KOPT-K1 (cell line): ENCODE results near the gene CLMP.

Experiments used
- H3K27ac ChIP-seq: fragments of 200-600 bp; sonication (generic); 2 replicates; pipeline ENCODE4 v1.5.1; 2016; ENCODE audit warnings: antibody characterized with exemption, mild to moderate bottlenecking, low read depth, low read length; ENCODE audit not compliant: poor library complexity, severe bottlenecking
- H3K36me3 ChIP-seq: fragments of 200-600 bp; sonication (generic); 2 replicates; pipeline ENCODE4 v1.5.1; 2017; ENCODE audit warnings: antibody characterized with exemption, mild to moderate bottlenecking, low read length, moderate library complexity; ENCODE audit not compliant: insufficient read depth
- H3K9me3 ChIP-seq: fragments of 200-600 bp; sonication (generic); 2 replicates; pipeline ENCODE4 v1.5.1; 2017; ENCODE audit warnings: antibody characterized with exemption, low read length, mild to moderate bottlenecking; ENCODE audit not compliant: insufficient read depth, poor library complexity, severe bottlenecking

CLMP gene

GRCh38 chr11:123195188-123196059 lies at the start of gene CLMP:
Gene CLMP (minus strand): TSS chr11:123195248. CDS start chr11:123194940, 308 bp downstream.
- Histone ChIP-seq H3K27ac (no peak within 1 kb of the TSS), H3K36me3 (no peaks in the 10 kb centered on the region), H3K9me3 (no peaks in the 10 kb centered on the region)

- no peak overlapping the region for H3K27ac ChIP-seq
- no peaks in the 10 kb centered on the region for H3K9me3 ChIP-seq
- H3K36me3 ChIP-seq = no peaks in the 10 kb centered on the region
Observed at GRCh38 chr11:123241874-123242543, 47.0 kb upstream of the CLMP start.

GRCh38 chr11:123241294-123241693 lies 46.2 kb upstream of the CLMP start:
- Histone ChIP-seq H3K36me3 (no peaks in the 10 kb centered on the region), H3K27ac (no peak overlapping the region), H3K9me3 (no peaks in the 10 kb centered on the region)

- Histone ChIP-seq H3K9me3 (no peaks in the 10 kb centered on the region), H3K27ac (no peak overlapping the region), H3K36me3 (no peaks in the 10 kb centered on the region)
Observed at GRCh38 chr11:123239191-123240150, 44.4 kb upstream of the CLMP start.

DNA sequence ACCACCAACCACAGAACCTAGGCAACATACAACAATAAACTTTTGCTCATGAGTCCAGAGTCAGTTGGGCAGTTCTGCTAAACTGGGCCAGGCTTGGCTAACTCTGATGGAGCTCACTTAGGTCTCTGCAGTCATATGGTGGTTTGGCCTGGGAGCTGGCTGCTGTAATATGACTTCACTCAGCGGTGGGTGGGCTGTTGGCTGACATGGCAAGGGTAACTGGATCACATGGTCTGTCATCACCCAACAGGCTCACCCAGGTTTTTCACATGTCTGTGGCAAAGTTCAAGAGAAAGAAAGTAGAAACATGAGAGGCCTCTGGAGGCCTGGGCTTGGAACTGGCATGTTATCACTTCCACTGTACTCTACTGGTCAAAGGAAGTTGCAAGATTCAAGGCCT lies 43.2 kb upstream of the CLMP start:
- no peak overlapping the region for H3K27ac ChIP-seq
- no peaks in the 10 kb centered on the region for H3K36me3 ChIP-seq
- H3K9me3 ChIP-seq = no peaks in the 10 kb centered on the region

- H3K36me3 ChIP-seq = no peaks in the 10 kb centered on the region
- no peaks in the 10 kb centered on the region for H3K9me3 ChIP-seq
- no peak overlapping the region for H3K27ac ChIP-seq
Observed at GRCh38 chr11:123236879-123237278, 41.8 kb upstream of the CLMP start.

DNA sequence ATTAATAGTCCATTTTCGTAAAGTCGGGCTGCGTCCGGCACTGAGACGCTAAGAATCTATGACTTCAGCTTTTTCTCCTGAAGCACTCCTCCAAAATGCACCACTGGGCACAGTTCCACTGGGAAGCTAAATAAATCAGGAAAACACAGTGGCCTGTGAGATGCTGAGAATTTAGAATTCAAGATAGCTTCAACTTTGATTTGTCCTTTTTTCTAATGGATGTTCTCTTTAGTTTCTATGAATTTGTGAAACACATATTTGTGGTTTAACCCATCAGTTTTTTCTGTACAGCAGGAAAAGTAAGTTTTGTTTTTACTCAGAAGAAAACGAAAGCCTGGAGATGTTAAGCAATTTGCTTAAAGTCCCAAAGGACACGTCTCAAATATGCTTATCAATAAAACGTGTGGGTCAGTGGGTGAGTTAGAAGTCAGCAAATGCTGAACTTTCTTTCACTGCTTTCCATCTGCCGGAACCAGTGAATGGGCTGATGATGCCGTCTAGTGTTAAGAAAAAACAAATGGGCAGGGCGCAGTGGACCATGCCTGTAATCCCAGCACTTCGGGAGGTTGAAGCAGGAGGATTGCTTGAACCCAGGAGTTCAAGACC lies 40.7 kb upstream of the CLMP start:
- H3K9me3 ChIP-seq = no peaks in the 10 kb centered on the region
- no peak overlapping the region for H3K27ac ChIP-seq
- H3K36me3 ChIP-seq = no peaks in the 10 kb centered on the region

GRCh38 chr11:123235117-123235655 lies 40.1 kb upstream of the CLMP start:
- no peak overlapping the region for H3K27ac ChIP-seq

GRCh38 chr11:123233975-123234334 lies 38.9 kb upstream of the CLMP start:
- no peaks in the 10 kb centered on the region for H3K9me3 ChIP-seq
- H3K27ac ChIP-seq = no peak overlapping the region
- no peaks in the 10 kb centered on the region for H3K36me3 ChIP-seq

More at GRCh38 chr11:123235117-123235655, 40.1 kb upstream of the CLMP start:
- Histone ChIP-seq H3K36me3 (no peaks in the 10 kb centered on the region), H3K9me3 (no peaks in the 10 kb centered on the region)

DNA sequence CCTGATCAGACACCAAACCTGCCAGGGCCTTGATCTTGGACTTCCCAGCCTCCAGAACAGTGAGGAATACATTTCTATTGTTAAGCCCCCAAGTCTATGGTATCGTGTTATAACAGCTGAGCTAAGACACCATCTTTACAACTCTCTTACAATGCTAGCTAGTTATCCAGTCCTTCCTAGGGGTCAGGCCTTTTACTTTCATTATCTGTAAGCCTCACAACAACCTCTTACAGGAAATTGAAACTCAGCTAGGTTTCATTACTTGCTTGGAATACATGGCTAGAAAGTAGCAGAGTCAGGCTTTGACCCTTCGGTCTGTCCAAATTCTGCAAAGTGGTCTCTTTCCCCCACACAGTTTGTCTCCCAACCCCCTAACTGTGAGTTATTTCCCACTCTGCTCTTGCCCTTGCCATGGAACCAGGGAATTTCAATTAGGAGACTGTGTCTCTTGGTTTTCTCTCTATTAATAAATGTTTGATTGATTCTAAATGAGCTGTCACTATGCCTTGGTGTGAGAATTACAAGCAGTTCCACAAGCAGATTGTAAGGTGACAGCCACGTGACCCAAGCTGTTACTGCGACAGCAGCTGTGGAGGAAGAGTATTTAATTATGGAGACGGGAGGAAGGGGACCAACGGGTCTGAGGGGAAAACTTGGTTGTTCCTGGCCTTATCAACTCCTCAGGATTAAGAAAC lies 38.4 kb upstream of the CLMP start:
- H3K27ac ChIP-seq = no peak overlapping the region
- no peaks in the 10 kb centered on the region for H3K9me3 ChIP-seq
- H3K36me3 ChIP-seq = no peaks in the 10 kb centered on the region

DNA sequence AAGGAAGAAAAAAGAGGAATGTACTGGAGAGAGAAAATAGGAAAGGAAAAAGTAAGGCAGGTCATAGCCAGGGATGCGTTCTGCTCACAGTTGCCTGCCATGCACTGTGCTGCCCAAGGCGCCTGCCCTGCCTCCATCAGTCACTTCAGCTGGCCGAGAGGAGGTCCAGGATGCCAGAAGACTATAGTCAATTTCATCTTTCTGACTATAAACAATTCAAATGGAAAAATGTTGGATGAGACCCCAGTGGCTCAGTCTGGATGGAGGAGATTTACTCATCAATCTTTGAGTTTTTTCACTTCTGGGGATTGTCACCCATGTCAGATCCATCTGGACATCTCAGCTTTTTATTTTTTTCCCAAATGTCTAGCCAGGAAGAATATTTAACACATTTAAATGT lies 36.7 kb upstream of the CLMP start:
- Histone ChIP-seq H3K27ac (no peak overlapping the region), H3K9me3 (no peaks in the 10 kb centered on the region), H3K36me3 (no peaks in the 10 kb centered on the region)

GRCh38 chr11:123231256-123231655 lies 36.2 kb upstream of the CLMP start:
- Histone ChIP-seq H3K9me3 (no peaks in the 10 kb centered on the region), H3K36me3 (no peaks in the 10 kb centered on the region), H3K27ac (no peak overlapping the region)

DNA sequence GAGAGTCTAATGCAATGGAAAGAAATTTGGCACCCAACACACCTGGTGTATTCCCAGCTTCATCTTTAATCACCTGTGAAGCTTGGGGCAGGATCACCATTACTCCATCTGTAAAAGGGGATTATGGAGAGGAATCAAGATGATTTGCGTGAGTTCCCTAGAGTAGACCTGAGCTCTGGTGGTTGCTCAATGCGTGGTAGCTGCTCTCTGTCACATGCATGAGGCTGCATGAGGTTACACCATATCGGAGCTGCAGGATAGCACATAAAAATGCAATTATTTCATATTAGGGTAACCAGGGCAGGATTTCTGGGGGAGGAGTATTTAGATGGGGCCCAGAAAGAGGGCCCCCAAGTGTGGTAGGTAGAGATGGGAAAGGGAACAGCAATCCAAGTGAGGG lies 35.3 kb upstream of the CLMP start:
- H3K36me3 ChIP-seq = no peaks in the 10 kb centered on the region
- H3K27ac ChIP-seq = no peak overlapping the region
- H3K9me3 ChIP-seq = no peaks in the 10 kb centered on the region
